PC-3 (cell line): ENCODE measurements around the gene CKB. TPM values are rescaled to one million over a fixed set of nuclear protein-coding genes. Genes with fewer than 3 reads are reported as not detected.

ENCODE experiments used
- ATAC-seq: fragments of 200-7000 bp; cut with Tn5 transposase; 2 replicates; pipeline ENCODE4 v1.9.1; 2020; ENCODE audit warnings: mild to moderate bottlenecking, moderate library complexity
- BruUV-seq: library from RNA; stranded (reverse); fragments of 400-500 nt; replicated peaks from 2 replicates; lab custom pipeline; 2021; lab: Mats Ljungman, UMichigan
- CTCF ChIA-PET: fragments of 300-600 bp; sonication (Branson Sonifier 250); formaldehyde crosslinking; loops from one replicate; lab custom pipeline; 2022; ENCODE audit warnings: antibody characterized with exemption; lab: Charles Lee
- POLR2A ChIA-PET: fragments of 300-600 bp; sonication (Branson Sonifier 250); formaldehyde crosslinking; loops from one replicate; lab custom pipeline; 2022; ENCODE audit warnings: antibody characterized with exemption; ENCODE audit not compliant: unreplicated experiment; lab: Charles Lee
- DNase-seq: peaks from one replicate; pipeline ENCODE4 v3.0.0-alpha.2; 2015
- H2AFZ ChIP-seq: fragments of 300-600 bp; sonication (generic); 2 replicates; pipeline ENCODE4 v1.6.0; 2016; ENCODE audit warnings: antibody characterized with exemption, low read length
- H3F3A ChIP-seq: fragments of 300-600 bp; sonication (generic); one replicate; pipeline ENCODE4 v1.6.0; 2017; ENCODE audit warnings: antibody characterized with exemption, low read length, control low read depth, mild to moderate bottlenecking; ENCODE audit not compliant: unreplicated experiment
- H3K27ac ChIP-seq: fragments of 300-600 bp; sonication (generic); 2 replicates; pipeline ENCODE4 v1.5.1; 2016; ENCODE audit warnings: mild to moderate bottlenecking, low read length
- H3K27me3 ChIP-seq: fragments of 300-600 bp; sonication (generic); 2 replicates; pipeline ENCODE4 v1.6.1; 2016; ENCODE audit warnings: low read length, mixed read lengths
- H3K36me3 ChIP-seq: fragments of 300-600 bp; sonication (generic); 2 replicates; pipeline ENCODE4 v1.6.1; 2016; ENCODE audit warnings: low read depth, mixed run types, low read length, mixed read lengths
- H3K4me1 ChIP-seq: fragments of 300-600 bp; sonication (generic); 2 replicates; pipeline ENCODE4 v1.5.1; 2016; ENCODE audit warnings: low read length; ENCODE audit not compliant: insufficient read depth
- H3K4me2 ChIP-seq: fragments of 300-600 bp; sonication (generic); 2 replicates; pipeline ENCODE4 v1.6.0; 2016; ENCODE audit warnings: low read length
- H3K4me3 ChIP-seq: fragments of 300-600 bp; sonication (generic); 2 replicates; pipeline ENCODE4 v1.5.1; 2016; ENCODE audit warnings: mild to moderate bottlenecking, low read length, mixed read lengths
- H3K79me2 ChIP-seq: fragments of 300-600 bp; sonication (generic); 2 replicates; pipeline ENCODE4 v1.6.1; 2017; ENCODE audit warnings: low read length, mixed read lengths
- H3K9ac ChIP-seq: fragments of 300-600 bp; sonication (generic); 2 replicates; pipeline ENCODE4 v1.6.0; 2016; ENCODE audit warnings: mild to moderate bottlenecking, low read length
- H3K9me2 ChIP-seq: fragments of 300-600 bp; sonication (generic); replicated peaks from 2 replicates; pipeline ENCODE4 v1.6.1; 2016; ENCODE audit warnings: mixed run types, low read length, mixed read lengths
- H3K9me3 ChIP-seq: fragments of 300-600 bp; sonication (generic); 2 replicates; pipeline ENCODE4 v1.6.1; 2016; ENCODE audit warnings: low read length, mixed read lengths
- H4K20me1 ChIP-seq: fragments of 300-600 bp; sonication (generic); 2 replicates; pipeline ENCODE4 v1.6.1; 2016; ENCODE audit warnings: low read length, mixed read lengths
- EZH2 ChIP-seq: fragments of 300-600 bp; sonication (generic); IDR thresholded peaks from one replicate; pipeline ENCODE4 v1.6.1; 2017; ENCODE audit warnings: antibody characterized with exemption, mild to moderate bottlenecking, low read length; ENCODE audit not compliant: unreplicated experiment
- EZH2phosphoT487 ChIP-seq: fragments of 300-600 bp; sonication (generic); IDR thresholded peaks from 2 replicates; pipeline ENCODE4 v1.6.1; 2018; ENCODE audit warnings: mild to moderate bottlenecking, antibody characterized with exemption, low read length, borderline replicate concordance
- intact Hi-C: fragments of 100-400 bp; cut with micrococcal nuclease; formaldehyde crosslinking; loops from 2 replicates; pipeline ENCODE4 v1.9.0; 2023
- total RNA-seq: library from RNA; depleted of rRNA; stranded (reverse); fragments of >200 nt; gene quantifications from 2 replicates; pipeline ENCODE4 v1.2.3, GENCODE V29; 2014
- TF ChIP-seq, protein P1 (sequence below): fragments of 300-600 bp; sonication (generic); conservative IDR thresholded peaks from 2 replicates; pipeline ENCODE4 v1.5.1; 2017; ENCODE audit warnings: antibody characterized with exemption, low read depth, mild to moderate bottlenecking, low read length

CKB gene
- total RNA-seq, 1 experiment from 2014 or later, result 299 TPM

DNA sequence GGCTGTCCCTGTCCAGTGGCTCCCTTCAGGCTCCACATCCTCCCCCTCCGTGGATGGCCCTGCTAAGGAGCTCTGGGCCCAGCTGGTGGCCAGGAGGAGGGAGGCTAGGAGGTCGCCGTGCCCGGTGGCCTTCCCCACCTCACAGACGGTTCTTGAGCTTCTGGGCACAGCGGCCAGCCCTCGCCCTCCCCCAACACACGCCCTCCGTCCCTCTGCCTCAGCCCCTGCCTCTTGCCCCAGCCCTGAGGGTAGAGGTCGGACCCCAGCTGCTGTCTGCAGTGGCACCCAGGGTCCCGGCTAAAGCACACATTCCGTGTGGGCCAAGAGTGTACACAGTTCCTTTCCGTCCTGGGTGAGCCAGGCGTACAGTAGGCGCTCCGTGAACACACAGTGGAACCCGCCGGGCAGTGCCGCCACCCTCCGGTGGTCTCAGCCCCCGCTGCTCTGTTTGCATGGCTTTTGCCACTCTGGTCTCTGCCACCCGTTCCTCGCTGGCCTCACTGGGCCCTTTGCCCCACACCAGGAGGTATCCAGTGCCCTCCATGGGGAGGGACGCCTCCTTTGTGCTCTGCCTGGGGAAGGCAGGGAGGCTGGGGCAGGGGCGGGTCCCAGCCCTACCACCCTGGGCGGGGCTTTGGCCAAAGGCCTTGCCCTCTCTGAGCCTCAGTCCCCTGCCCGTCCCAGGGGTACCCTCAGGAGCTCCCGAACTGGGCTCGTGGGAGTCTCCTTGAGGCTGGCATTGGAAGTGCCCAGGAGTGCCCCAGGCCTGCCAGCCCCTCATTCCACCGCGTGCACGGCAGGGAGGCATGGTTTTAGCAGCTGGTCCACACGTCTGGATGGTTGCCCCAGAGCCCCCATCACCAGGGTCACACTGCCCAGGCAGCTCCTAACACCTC is 19.3 kb upstream of the CKB start:
- peaks cover 47% of the 10 kb centered on the region for H3K4me1 ChIP-seq
- no peaks in the 10 kb centered on the region for H3K27me3 ChIP-seq
- intact Hi-C loops, result no loop called here
- no peak for DNase-seq
- H3K36me3 ChIP-seq, result no peaks in the 10 kb centered on the region
- TF ChIP-seq EZH2phosphoT487 (no peak), EZH2 (no peak)
- TF ChIP-seq, protein P1, sequence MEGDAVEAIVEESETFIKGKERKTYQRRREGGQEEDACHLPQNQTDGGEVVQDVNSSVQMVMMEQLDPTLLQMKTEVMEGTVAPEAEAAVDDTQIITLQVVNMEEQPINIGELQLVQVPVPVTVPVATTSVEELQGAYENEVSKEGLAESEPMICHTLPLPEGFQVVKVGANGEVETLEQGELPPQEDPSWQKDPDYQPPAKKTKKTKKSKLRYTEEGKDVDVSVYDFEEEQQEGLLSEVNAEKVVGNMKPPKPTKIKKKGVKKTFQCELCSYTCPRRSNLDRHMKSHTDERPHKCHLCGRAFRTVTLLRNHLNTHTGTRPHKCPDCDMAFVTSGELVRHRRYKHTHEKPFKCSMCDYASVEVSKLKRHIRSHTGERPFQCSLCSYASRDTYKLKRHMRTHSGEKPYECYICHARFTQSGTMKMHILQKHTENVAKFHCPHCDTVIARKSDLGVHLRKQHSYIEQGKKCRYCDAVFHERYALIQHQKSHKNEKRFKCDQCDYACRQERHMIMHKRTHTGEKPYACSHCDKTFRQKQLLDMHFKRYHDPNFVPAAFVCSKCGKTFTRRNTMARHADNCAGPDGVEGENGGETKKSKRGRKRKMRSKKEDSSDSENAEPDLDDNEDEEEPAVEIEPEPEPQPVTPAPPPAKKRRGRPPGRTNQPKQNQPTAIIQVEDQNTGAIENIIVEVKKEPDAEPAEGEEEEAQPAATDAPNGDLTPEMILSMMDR, result no peak
- no peaks in the 10 kb centered on the region for H3K9me2 ChIP-seq
- no peak overlapping the region for H3K4me3 ChIP-seq
- H3K79me2 ChIP-seq, result no peaks in the 10 kb centered on the region
- H3K4me2 ChIP-seq, result peak overlapping the region; percentile 21
- no peaks in the 10 kb centered on the region for H4K20me1 ChIP-seq
- no peaks in the 10 kb centered on the region for H3K9me3 ChIP-seq
- no peak for ATAC-seq
- H3F3A ChIP-seq, result no peaks in the 10 kb centered on the region
- BruUV-seq, result no TSS peak
- no peak overlapping the region for H2AFZ ChIP-seq
- peak overlapping the region; percentile 62; the same call in 1 of the 2 replicates for H3K9ac ChIP-seq
- ChIA-PET CTCF (interaction anchor here (1.4 kb wide), 1 partner anchor 21 kb away, joined by 7 read pairs; no protein-coding TSS in a partner anchor), POLR2A (no interaction called here)
- H3K27ac ChIP-seq, result peak overlapping the region; percentile 96

DNA sequence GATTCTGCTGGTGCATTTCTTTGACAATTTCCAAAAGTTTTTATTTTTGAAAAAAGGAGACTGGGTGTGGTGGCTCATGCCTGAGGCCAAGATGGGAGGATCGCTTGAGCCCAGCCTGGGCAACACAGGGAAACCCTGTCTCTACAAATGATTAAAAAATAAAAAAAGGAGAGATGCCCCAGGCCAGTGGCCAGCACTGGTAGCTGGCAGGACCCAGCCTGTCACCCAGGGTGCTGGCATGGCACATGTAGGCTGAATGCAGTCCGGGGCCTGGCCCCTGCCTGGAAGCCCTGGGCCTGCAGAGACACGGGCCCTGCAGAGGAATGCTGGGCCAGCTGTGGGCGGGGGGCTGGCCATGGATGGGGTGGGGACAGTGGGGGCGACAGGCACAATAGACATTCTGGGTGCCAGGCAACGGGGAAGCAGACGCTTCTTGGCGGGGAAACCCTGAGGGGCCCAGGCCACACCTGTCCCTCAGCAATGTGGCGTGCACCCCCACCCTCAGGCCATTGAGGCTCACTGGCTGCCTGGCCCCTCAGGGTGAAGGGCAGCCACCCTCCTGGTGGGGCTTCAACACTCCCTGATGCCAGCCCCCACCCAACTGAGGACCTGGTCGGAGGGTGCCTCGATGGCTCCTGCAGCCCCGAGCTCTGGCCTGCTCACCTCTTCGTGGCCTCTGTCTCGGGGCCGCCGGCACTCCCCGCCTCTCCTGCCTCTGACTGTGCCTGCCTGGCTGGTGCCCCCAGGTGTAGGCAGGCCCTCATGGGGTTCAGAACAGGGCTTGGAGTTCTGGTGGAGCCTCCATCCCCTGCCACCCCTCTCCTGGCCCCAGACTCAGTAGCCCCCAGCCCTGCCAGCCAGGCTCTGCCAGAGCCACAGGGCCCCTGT is 18.4 kb upstream of the CKB start:
- BruUV-seq, result no TSS peak
- POLR2A ChIA-PET, result interaction anchor here (0.6 to 1.6 kb wide), 3 partner anchors 13 to 1643 kb away, joined by 5 to 9 read pairs (median 5); partner anchors contain the start of gene TRMT61A
- H3K4me1 ChIP-seq, result peaks cover 47% of the 10 kb centered on the region

More for the DNA sequence above, 18.4 kb upstream of the CKB start:
- no peaks in the 10 kb centered on the region for H3K9me2 ChIP-seq
- H2AFZ ChIP-seq, result no peak overlapping the region
- H4K20me1 ChIP-seq, result no peaks in the 10 kb centered on the region
- intact Hi-C loops, result loop anchor here (1.0 kb wide), 1 partner anchor 19 kb away; the partner anchor contains the start of gene CKB
- ATAC-seq (peak; percentile 21), DNase-seq (no peak)
- no peaks in the 10 kb centered on the region for H3K79me2 ChIP-seq
- TF ChIP-seq, protein P1, result no peak
- TF ChIP-seq EZH2phosphoT487 (no peak), EZH2 (no peak)
- H3K4me3 ChIP-seq, result peak overlapping the region; percentile 7; the same call in 1 of the 2 replicates
- no peaks in the 10 kb centered on the region for H3K27me3 ChIP-seq
- H3K27ac ChIP-seq, result peak overlapping the region; percentile 96
- H3K36me3 ChIP-seq, result no peaks in the 10 kb centered on the region
- no peaks in the 10 kb centered on the region for H3K9me3 ChIP-seq
- CTCF ChIA-PET, result interaction anchor here (0.8 to 1.4 kb wide), 4 partner anchors 11 to 23 kb away, joined by 3 to 7 read pairs (median 6); no protein-coding TSS in a partner anchor
- peak overlapping the region; percentile 62 for H3K9ac ChIP-seq
- peak overlapping the region; percentile 80 for H3K4me2 ChIP-seq
- no peaks in the 10 kb centered on the region for H3F3A ChIP-seq
